RKO (cell line): Measurements from ENCODE around the gene RELCH.
A peak's percentile ranks its signal among the peaks of the same experiment; 100 is the strongest.

ENCODE experiments used
- DNase-seq: peaks from one replicate; pipeline ENCODE4 v3.0.0-alpha.2; 2016; ENCODE audit warnings: low spot score

RELCH gene

DNA sequence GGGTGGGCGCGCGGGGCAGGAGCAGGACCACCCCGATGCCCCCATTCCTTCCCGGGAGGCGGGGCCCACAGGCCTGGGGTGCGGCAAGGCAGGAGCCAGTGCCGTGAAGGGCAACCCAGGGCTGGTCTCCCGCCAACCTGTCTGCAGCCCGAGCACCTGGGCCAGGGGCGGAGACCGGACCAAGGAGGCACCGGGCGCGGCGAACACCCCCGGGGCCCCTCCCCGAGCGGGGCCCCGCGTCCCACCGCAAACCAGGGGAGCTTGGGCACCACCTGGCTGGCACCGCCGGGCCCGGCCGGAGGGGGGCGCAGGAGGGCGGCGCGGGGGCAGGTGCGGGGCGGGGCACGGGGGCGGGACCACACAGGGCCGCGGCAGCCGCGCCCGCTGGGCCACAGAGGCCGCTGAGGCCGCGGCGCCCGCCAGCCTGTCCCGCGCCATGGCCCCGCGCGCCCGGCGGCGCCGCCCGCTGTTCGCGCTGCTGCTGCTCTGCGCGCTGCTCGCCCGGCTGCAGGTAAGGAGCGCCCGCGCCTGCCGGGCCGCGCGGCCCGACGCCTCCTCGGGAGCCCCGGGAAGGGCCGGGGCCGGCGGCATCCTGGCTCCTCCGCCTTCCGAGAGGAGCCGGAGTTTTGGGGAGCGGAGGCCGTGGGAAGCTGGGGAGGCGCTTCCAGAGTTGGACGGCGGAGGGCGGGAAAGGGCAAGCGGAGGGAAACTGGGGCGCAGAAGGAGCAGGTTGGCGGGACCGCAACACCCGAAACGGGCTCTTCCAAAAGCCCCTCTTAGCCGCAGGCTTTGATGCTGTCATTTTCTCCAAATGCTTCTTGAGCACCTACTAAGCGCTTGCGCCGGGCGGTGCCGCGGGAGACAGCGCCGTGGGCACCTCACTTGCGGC, 138.1 kb downstream of the RELCH start, which contains the start of gene TNFRSF11A:
Gene TNFRSF11A (plus strand): TSS at position 394 of the 889 bp plus-strand sequence. CDS start 43 bp downstream, at position 437.
- peak; percentile 43 for DNase-seq

DNA sequence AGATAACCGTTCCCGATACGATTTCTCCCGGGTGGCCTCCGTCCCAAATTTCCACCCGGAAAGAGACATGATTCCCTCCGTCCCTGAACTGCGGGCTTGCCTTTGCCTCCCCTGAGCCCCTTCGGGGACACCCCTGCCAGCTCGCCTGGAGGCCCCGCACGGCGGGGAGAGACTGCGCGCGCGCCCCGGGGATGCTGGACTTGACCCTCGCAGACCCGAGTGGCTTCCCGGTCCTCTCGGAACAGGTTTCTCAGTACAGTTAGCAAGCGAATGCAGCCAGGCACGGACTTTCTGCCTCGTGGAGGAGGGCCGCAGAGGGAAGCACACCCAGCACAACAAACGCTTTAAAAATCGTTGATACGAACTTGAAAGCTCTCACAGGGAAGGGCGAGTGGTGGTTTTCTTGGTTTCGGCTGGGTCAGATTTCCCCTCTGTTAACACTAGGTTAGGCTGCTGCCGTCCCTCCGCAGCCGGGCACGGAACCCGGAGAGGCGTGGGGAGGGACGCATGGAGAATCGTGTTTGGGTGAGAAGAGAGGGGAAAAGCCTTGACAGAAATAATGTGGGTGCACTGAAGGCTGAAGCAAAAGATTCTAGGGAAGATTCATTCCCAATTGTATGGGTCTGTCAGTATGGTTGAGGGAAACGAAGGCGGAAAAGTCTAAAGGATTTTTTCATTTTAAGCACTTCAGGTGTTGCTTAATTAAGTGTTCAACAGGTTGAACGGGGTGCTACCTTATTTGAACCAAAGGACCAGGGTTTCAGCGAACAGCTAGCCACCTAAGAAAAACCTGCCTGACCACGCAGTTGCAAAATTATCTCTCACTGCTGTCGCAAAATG, 139.0 kb downstream of the RELCH start:
- no peak for DNase-seq

GRCh38 chr18:62326646-62327348, 139.7 kb downstream of the RELCH start:
- no peak for DNase-seq

DNA sequence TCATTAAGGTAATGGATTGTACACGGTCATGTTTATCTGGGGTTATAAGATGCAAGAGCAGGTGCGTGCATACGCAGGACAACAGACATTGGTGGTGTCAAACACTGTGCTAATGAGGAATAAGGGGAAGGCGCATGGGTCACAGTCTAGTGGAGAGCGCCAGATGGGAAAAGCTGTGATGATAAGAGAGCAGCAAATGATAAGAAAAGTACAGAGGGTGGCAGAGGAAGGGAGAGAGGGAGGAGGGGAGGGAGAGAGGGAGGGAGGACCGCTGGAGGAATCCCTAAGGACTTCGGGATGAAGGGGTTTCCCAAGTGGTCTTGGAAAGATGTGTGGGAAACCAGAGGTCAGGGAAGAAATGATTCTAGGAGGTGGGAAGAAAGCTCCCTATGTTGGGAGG, 140.9 kb downstream of the RELCH start:
- DNase-seq = no peak

- no peak for DNase-seq
These were observed 141.8 kb downstream of the RELCH start for GRCh38 chr18:62328586-62329525.

- DNase-seq = peak; percentile 18
These were observed 142.8 kb downstream of the RELCH start for GRCh38 chr18:62329691-62330454.

- DNase-seq = no peak
These were observed 143.6 kb downstream of the RELCH start for GRCh38 chr18:62330650-62331049.

DNA sequence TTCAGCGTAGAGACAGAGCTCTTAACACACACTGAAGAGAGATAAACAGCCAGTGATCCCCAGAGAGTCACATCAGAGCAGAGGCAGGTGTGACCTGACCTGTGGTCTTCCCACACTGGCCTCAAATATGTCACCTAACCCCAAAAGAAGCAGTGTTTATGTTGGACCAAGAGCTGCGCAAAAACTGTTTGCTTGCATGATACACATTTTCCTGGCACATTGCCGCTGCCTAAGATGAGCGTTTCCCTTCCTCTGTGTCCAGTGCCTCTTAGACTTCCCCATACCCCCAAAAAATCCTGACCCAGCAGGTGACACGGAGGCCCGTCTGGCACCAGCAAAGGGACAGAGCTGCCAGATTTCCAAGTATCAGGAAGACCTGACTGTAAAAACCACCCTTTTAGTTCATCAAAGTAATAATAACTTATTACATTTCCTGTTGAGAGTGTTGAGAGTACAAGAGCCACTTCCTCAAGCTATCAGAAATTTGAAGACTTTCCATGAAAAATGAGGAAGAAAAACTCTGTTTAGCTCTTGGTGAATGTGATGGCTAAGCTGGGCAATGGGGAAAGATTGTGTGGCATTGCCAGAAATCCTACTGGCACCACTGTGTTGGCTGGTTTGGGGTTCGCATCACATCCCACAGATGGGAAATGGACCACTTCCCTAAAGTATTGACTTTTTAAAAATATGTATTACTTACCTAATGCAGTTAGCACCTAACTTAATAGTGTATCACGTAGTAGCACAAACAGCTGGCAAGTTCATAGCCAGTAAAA, 144.7 kb downstream of the RELCH start:
- no peak for DNase-seq

- no peak for DNase-seq
These were observed 145.4 kb downstream of the RELCH start for GRCh38 chr18:62332431-62332830.

DNA sequence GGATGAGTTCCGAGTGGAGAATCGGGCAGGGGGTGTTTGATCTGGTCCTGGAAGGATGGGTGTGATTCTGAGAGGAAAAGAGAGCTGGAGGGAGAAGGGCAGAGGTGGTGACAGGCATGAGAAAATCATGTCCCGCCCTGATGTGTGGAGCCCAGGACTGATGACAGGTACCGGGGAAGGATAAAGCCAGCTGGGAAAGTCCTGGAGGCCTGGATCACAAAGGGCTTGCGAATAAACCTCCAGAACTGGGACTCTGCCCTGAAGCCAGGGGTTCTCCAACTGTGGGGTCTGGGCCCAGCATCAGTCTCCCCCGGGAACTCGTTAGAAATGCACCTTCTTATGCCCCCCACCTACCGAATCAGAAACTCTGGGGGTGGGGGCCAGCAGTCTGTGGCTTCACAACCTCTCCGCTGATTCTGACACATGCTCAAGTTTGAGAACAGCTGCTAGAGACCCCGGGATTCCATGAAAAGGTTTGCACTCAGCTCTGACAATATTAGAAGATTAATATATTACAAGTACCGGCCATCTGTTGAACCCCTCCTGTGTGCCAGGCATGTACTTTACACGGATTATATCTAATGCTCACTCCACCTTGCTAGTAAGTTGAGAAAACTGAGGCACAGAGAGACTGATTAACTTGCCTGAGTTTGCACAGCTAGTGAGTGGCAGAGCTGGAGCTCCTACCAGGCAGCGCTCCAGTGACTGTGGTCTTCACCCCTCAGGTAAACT, 146.1 kb downstream of the RELCH start:
- DNase-seq = no peak

- peak; percentile 47 for DNase-seq
These were observed 147.1 kb downstream of the RELCH start for GRCh38 chr18:62334120-62334519.

DNA sequence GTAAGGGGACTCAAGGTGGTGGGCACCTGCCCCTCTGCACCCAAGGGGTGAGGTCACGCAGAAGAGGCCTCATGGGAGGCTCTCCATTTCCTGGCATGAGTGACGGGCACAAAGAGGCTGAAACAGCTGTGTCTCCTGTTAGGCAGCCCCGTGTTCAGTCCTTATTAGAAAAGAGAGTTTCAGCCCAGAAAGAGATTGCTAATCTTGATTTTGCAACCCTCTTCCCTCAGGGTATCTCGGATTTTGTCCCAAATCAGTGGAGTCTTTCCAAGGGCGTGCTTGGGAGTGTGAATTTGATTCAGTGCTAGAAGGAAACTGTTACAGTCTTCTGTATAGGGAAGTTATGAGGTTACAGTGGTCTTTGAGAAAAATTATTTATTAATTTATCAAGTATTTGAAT, 148.4 kb downstream of the RELCH start:
- DNase-seq = no peak

- DNase-seq = no peak
These were observed 149.6 kb downstream of the RELCH start for GRCh38 chr18:62336618-62337017.

DNA sequence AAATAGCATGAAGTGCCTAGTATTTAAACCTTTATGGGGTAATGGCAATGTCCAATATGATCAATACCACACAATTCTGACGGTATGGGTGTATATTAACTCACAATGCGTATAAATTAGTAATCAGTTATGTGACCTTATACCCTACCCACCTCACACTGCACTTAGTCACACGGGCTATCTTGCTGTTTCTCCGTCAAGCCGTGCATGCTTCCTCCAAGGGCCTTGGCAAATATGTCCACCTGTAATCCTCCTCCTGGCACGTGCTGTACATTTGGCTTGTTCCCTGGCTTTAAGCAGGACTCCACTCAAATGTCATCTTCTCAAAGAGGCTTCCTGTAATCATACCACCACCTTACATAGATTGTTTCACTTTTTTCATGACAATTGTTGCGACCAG, 150.3 kb downstream of the RELCH start:
- DNase-seq = no peak

DNA sequence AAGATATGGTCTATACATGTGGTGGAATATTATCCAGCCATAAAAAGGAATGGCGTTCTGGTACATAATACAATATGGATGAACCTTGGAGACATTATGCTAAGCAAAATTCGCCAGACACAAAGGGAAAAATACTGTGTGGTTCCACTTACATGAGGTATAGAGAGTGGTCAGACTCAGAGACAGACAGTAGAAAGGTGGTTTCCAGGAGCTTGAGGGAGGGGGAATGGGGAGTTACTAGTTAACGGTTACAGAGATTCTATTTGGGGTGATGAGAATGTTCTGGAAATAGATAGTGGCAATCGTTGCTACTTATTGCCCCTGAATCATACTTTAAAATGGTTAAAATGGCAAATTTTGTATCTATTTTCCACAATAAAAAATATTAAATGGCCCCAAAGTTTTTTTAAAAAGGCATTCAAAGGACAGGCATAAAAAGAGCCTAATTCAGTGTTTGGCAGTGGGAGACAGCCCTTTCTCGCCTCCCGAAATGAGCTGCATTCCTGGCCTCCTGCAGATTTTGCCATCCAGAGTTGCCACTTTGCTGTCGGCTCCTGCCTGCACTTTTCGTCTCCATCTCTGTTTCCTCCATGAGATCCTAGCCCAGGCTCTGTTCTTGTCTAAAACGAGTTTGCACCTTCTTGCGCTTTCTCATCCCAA, 151.5 kb downstream of the RELCH start:
- DNase-seq = no peak

- peak; percentile 84 for DNase-seq
These were observed 152.3 kb downstream of the RELCH start for GRCh38 chr18:62339106-62339988.

- DNase-seq = no peak
These were observed 153.9 kb downstream of the RELCH start for GRCh38 chr18:62340996-62341395.
